Mononuclear cell (primary cell): ENCODE measurements around the gene TENM3. TPM values are rescaled to one million over a fixed set of nuclear protein-coding genes. Genes with fewer than 3 reads are reported as not detected.
"Not testable (repeated sequence)": the region's sequence is repeated elsewhere in the genome, so short reads cannot be mapped to it uniquely, and the experiment has no call there.

Source experiments
- H3K27me3 ChIP-seq: 2 replicates; pipeline ENCODE4 v1.6.0; 2011; ENCODE audit warnings: low read length, control low read depth; ENCODE audit not compliant: insufficient read depth
- H3K4me1 ChIP-seq: 2 replicates; pipeline ENCODE4 v1.5.1; 2011; ENCODE audit warnings: mild to moderate bottlenecking, low read length, control low read depth; ENCODE audit not compliant: insufficient read depth
- H3K4me3 ChIP-seq: 2 replicates; pipeline ENCODE4 v1.5.1; 2011; ENCODE audit warnings: mild to moderate bottlenecking, low read length, moderate library complexity
- H3K9me3 ChIP-seq: 2 replicates; pipeline ENCODE4 v1.5.1; 2011; ENCODE audit warnings: low read depth, mild to moderate bottlenecking, control low read depth, low read length
- total RNA-seq: library from RNA; depleted of rRNA; stranded (reverse); fragments of >200 nt; gene quantifications from one replicate; pipeline ENCODE4 v1.2.3, GENCODE V29; 2012

Gene TENM3
- total RNA-seq, 1 donor, result not detected

DNA sequence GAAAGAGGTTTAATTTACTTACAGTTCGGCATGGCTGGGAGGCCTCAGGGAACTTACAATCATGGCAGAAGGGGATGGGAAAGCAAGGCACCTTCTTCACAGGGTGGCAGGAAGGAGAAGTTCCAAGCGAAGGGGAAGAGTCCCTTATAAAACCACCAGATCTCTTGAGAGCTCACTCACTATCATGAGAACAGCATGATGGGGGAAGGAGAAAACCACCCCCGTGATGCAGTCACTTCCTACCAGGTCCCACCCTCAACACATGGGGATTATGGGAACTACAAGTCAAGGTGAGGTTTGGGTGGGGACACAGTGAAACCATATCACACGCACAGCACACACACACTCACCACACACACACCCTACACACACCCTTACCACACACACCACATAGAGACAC, 569.7 kb downstream of the TENM3 start:
- H3K4me3 ChIP-seq, result no peak overlapping the region
- H3K4me1 ChIP-seq, result peaks cover 22% of the 10 kb centered on the region
- H3K9me3 ChIP-seq, result no peaks in the 10 kb centered on the region
- no peaks in the 10 kb centered on the region for H3K27me3 ChIP-seq

DNA sequence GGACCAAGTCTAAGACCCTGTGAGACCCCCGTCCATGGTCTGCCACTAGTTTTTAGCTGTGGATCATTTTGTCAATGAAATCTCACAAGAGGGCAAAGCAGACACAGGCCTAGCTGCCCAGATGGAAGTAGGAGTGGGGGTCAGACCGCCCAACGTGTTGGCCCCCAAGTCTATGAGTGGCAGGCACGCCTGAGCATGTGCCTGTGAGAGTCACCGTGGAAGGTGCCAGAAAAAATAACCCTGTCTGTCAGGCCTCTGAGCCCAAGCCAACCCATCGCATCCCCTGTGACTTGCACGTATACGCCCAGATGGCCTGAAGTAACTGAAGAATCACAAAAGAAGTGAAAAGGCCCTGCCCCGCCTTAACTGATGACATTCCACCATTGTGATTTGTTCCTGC, 570.9 kb downstream of the TENM3 start:
- H3K4me3 ChIP-seq, H3K27me3 ChIP-seq, H3K9me3 ChIP-seq: not testable (repeated sequence)
- peaks cover 14% of the 10 kb centered on the region for H3K4me1 ChIP-seq

DNA sequence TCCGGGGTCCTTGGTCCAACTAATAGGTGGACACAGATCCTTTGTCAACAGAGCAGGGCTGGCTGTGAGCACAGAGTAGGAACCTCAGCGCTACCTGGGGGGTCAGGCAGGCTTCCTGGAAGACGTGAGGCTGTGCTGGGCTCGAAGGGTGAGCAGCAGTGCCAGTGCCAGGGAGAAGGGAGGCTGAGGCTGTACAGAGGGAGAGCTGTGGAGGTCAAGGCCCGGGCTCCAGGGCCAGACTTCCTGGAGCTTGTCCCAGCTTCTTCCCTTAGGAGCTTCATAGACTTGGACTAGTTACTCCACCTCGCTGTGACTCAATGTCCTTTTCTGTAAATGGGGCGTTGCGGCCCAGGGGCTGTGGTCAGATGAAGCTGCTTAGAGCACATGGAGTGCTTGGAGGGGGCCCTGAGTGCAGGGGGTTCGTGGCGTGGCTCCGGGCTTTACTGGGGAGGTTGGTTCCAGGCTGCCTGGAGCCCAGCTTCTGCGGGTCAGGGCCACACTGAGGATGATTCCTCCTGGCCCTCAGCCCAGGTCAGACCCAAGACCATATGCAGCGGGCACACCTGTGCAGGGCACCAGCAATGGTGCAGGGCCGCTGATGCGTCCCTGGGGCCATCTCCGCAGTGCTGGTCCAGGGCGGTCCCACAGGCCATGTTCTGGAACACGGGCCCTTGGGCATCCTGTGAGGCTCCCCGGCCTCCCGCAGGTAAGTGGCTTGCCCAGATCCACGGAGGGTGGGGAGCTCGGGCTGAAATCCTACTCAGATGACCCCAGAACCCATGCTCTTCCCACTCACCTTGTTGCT, 575.9 kb downstream of the TENM3 start:
- Histone ChIP-seq H3K4me1 (no peaks in the 10 kb centered on the region), H3K27me3 (no peaks in the 10 kb centered on the region), H3K9me3 (no peaks in the 10 kb centered on the region), H3K4me3 (no peak overlapping the region)

DNA sequence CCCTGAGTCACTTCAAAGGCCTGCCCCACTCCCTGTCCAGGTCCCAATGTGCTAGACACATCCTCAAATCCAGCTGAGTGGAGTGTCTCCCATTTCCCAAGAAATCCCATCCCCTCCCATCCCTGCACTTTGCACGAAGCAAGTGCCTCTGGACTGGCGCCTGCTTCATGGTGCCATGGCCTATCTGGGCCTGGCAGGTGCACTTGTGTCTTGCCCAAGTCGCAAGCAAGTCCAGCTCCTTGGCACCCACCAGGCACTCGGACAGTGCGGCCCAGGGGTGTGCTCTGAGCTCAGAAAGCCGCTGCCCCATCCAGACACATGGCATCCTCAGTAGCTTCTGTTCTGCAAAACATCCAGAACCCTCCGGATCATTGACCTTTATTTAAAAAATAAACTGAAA, 576.5 kb downstream of the TENM3 start:
- Histone ChIP-seq H3K4me1 (no peaks in the 10 kb centered on the region), H3K9me3 (no peaks in the 10 kb centered on the region), H3K27me3 (no peaks in the 10 kb centered on the region), H3K4me3 (no peak overlapping the region)

DNA sequence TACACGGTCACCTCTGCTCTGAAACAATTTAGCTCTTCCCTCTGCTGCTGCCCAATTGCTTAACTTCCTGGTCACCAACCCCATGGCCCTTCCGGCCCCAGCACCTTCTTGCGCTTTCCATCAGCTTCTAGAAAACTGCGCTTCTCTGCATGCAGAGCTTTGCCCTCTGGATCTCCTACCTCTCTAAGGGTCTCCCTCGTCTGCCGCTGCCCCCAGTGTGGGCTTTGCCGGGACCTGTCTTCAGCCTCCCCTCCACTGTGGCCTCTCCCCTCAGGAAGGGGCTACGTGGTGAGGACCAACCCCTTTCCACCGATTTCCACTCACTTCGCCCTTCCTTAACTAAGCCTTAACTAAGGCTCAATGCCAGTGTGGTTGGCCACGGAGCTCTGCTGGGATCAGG, 579.4 kb downstream of the TENM3 start:
- H3K9me3 ChIP-seq, result no peaks in the 10 kb centered on the region
- peaks cover 9% of the 10 kb centered on the region for H3K4me1 ChIP-seq
- no peak overlapping the region for H3K4me3 ChIP-seq
- H3K27me3 ChIP-seq, result no peaks in the 10 kb centered on the region

DNA sequence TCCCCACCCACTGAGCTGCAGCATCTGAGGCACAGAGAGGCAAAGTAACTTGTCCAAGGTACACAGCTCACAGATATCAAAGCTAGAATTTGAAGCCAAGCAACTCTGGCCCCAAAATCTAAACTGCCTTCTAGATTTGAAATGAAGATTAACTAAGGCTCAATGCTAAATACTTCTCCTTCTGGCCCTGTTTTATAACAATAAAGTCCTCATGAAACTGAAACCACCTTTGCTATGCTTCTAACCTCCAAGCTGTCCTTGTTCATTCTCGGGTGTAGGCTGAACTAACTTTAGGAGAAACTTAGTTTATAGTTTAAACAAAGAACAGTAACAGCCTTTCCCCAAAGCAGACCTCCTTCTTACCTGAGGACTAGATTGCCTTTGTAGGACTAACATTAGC, 580.4 kb downstream of the TENM3 start:
- Histone ChIP-seq H3K4me1 (peaks cover 9% of the 10 kb centered on the region), H3K4me3 (no peak overlapping the region), H3K27me3 (no peaks in the 10 kb centered on the region), H3K9me3 (no peaks in the 10 kb centered on the region)

DNA sequence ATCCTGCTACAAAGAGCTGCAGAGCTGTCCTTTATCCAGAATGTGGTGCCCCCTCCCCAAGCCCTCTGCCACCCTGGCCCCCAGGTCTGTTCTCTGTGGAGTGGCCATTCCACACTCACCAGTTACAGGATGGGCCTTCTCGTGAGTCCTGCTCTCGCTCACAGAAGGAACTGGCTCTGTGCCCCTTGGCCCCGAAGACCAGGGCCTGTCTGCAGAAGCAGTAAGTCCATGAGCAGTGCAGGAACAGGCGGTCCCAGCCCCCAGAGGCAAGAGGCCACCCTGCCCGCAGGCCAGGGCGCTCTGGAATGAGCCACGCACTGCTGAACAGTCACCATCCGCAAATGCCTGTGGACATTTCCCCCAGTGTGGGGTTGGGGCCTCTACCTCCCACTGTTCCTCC, 581.8 kb downstream of the TENM3 start:
- H3K4me1 ChIP-seq, result peaks cover 9% of the 10 kb centered on the region
- H3K9me3 ChIP-seq, result no peaks in the 10 kb centered on the region
- no peak overlapping the region for H3K4me3 ChIP-seq
- no peaks in the 10 kb centered on the region for H3K27me3 ChIP-seq

DNA sequence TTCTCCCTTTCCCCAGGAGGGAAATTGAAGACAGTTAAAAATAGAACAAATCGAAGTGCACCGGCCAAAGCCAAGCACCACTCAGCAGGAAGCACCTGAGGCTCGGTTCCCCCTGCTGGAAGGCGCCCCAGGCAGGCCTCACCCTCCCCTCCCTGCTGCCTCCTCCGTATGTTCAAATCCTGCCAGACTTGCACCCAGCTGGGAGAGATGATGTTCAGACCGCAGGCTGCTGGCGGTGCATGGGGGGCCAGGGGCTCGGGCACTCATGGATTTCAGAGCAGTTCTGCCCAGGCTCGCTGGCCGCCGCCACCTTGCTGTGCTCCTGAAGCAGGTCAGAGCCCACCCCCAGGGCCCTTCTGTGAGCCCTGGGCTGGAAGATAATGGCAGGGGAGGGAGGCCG, 582.6 kb downstream of the TENM3 start:
- H3K4me3 ChIP-seq, result no peak overlapping the region
- H3K9me3 ChIP-seq, result no peaks in the 10 kb centered on the region
- no peaks in the 10 kb centered on the region for H3K27me3 ChIP-seq
- peaks cover 9% of the 10 kb centered on the region for H3K4me1 ChIP-seq

DNA sequence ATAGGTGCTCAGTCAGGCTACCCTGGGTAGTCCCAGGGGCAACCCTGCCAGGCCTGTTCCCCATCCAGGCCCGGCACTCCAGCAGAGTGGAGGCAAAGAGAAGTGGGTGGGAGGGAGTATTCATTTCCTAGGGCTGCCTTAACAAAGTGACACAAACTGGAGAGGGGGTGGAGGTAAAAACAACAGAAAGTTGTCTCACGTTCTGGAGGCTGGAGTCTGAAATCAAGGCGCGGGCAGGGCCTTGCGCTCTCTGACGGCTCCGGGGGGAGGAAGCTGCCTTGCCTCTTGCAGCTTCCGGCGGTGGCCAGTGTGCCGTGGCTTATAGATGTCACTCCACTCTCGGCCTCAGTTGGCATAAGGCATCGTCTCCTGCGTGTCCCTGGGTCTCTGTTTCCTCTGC, 583.2 kb downstream of the TENM3 start:
- H3K4me3 ChIP-seq, result no peak overlapping the region

DNA sequence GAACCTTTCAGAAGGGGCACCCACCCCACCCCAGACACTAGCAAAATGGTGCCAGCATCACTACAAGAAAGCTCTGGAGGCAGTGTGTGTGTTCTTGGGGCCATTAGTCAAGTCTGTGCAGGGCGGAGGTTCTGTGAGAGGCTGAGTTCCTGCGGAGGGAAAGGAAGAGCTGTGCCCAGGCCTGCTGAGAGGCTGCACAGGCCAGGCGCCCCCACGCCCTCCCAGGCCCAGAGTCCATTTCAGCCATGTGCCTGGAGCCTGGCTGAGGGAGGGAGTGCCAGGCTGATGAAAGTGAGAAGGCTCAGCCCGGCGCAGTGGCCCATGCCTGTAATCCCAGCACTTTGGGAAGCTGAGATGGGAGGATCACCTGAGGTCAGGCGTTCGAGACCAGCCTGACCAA, 584.0 kb downstream of the TENM3 start:
- Histone ChIP-seq H3K9me3 (no peaks in the 10 kb centered on the region), H3K27me3 (no peaks in the 10 kb centered on the region), H3K4me3 (no peak overlapping the region), H3K4me1 (peaks cover 9% of the 10 kb centered on the region)

More for the DNA sequence above, 583.2 kb downstream of the TENM3 start:
- Histone ChIP-seq H3K9me3 (no peaks in the 10 kb centered on the region), H3K27me3 (no peaks in the 10 kb centered on the region), H3K4me1 (peaks cover 9% of the 10 kb centered on the region)

DNA sequence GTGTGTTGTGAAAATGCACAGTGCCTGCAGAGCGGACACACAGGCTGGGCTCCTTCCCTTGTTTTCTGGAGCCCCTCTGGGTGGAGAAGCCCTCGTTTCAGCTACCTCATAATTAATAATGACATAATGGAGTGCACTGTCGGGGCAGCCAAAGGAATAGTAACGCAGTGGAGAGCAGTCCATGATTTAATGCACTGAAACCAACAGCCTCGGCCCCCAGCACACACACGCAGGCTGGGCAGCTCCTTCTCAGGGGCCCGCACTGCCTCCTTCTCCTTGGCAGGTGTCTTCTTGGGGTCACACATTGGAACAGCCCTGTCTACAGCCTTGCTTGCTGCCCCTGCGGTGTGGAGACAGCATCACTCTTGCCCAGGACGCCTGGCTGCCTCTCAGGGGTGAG, 584.8 kb downstream of the TENM3 start:
- H3K9me3 ChIP-seq, result no peaks in the 10 kb centered on the region
- no peaks in the 10 kb centered on the region for H3K27me3 ChIP-seq
- H3K4me3 ChIP-seq, result no peak overlapping the region
- H3K4me1 ChIP-seq, result peaks cover 9% of the 10 kb centered on the region

DNA sequence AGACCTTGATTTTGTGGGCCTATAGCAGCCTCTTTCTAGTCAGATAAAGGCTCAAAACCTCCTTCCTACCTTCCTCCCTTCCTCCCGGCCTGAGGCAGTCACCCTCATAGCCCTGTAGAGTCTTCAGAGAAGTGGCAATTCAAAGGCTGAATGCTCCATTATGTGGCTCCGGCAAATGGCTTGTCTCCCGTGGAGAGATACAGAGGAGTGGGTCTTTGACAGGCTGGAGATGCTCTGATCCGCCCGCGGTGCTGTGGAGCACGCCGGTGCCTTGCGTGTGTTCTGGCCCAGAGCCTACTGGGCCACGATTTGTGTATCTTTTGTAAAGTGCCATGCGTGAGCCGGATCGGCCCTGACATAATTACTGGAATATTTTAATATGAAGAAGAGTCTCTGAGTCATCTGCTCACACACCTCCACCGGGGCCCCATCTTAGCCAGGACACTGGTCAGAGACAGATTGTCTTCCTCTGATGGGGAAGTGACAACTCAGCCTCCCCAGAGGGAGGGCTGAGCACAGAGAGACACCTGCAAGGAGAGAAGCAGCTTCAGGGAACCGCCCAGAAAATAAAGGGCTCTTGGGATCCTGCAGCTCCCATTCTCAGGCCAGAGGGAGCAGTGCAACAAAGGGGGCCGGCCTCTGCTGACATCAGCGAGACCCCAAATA, 585.3 kb downstream of the TENM3 start:
- Histone ChIP-seq H3K9me3 (no peaks in the 10 kb centered on the region), H3K27me3 (no peaks in the 10 kb centered on the region), H3K4me1 (peaks cover 9% of the 10 kb centered on the region), H3K4me3 (no peak overlapping the region)

DNA sequence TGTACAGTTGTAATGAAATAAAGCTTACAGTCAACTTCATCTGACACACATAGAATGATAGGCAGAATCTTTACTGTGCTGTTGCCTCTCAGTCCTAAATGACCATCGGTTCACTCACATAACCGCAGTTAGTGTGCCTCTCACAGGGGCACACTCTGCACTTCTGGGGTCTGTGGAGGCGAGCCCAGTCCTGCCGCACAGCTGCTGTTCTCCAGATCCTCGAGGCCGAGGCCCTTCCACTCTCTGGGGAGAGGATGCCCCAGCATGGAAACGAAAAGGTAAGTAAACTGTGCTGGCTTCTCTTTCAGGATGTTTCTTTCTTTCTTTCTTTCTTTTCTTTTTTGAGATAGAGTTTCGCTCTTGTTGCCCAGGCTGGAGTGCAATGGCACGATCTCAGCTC, 586.0 kb downstream of the TENM3 start:
- Histone ChIP-seq H3K9me3 (no peaks in the 10 kb centered on the region), H3K4me3 (no peak overlapping the region), H3K27me3 (no peaks in the 10 kb centered on the region), H3K4me1 (peaks cover 9% of the 10 kb centered on the region)

DNA sequence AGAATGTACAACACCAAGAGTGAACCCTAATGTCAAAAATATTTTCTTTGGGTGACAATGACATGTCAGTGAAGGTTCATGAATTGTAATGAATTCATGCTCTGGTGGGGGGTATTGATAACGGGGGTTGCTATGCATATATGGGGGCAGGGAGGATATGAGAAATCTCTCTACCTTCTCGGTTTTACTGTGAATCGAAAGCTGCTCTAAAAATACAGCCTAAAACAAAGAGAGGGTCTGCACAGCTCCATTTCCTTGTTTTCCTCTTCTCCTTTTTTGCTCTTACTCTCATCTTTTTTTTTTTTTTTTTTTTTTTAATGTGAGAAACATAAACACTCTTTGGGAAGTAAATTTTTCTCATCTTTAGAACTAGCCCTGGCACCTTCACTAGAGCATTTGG, 588.2 kb downstream of the TENM3 start:
- H3K4me3 ChIP-seq, result no peak overlapping the region
- H3K4me1 ChIP-seq, result peaks cover 4% of the 10 kb centered on the region
- peaks cover 3% of the 10 kb centered on the region for H3K27me3 ChIP-seq

DNA sequence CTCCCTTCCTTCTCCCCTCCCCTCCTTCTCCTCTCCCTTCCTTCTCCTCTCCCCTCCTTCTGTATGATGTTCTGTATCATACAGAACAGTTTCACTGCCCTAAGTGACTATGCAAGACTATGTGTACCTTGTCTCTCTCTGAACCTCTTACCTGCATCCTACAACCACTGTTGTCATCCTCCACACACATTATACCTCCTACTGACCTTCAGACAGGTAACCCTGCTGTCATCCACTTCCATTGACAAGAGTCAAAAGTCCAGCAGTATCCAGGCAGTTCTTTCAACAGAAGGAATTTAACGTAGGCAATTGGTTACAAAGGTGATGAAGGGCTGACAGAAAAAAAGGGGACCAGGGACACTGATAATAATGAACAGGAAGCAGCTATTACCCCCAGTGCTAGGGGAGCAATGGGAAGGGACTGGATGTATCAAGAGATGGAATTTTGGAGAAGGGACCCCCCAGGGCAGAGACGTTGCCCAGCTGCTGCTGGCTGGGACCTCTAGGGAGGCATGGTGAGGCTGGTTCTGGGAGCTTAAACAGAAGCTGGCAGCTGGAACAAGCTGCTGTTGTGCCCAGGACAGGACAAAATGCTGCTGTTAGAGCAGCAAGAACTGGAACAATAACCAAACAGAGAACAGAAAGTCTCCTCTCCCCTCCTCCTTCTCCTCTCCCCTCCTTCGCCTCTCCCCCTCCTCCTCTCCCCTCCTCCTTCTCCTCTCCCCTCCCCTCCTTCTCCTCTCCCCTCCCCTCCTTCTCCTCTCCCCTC, 589.3 kb downstream of the TENM3 start:
- H3K9me3 ChIP-seq, result no peaks in the 10 kb centered on the region
- no peak overlapping the region for H3K4me3 ChIP-seq
- H3K27me3 ChIP-seq, result peaks cover 3% of the 10 kb centered on the region
- H3K4me1 ChIP-seq, result no peaks in the 10 kb centered on the region

More for the DNA sequence above, 588.2 kb downstream of the TENM3 start:
- H3K9me3 ChIP-seq, result no peaks in the 10 kb centered on the region
